SIG-M5 treated with dmso at 0.1 percent for 504 hours (cell line): ENCODE results near the gene INSYN1.

Experiments used
- DNase-seq: peaks from one replicate; lab custom pipeline; 2025; ENCODE audit not compliant: unreplicated experiment; lab: John Stamatoyannopoulos, UW

Gene INSYN1

GRCh38 chr15:73777741-73778140 is 24.6 kb upstream of the INSYN1 start:
- DNase-seq: no peak

GRCh38 chr15:73773428-73773827 is 20.3 kb upstream of the INSYN1 start:
- DNase-seq: no peak

- no peak for DNase-seq
Observed at GRCh38 chr15:73771385-73772045, 18.4 kb upstream of the INSYN1 start.

GRCh38 chr15:73770050-73770449 is 16.9 kb upstream of the INSYN1 start:
- DNase-seq: no peak

- no peak for DNase-seq
Observed at GRCh38 chr15:73767806-73768501, 14.8 kb upstream of the INSYN1 start.

- no peak for DNase-seq
Observed at GRCh38 chr15:73766598-73766997, 13.4 kb upstream of the INSYN1 start.

GRCh38 chr15:73765778-73766177 is 12.6 kb upstream of the INSYN1 start:
- DNase-seq: no peak

GRCh38 chr15:73763931-73764330 is 10.8 kb upstream of the INSYN1 start:
- DNase-seq: no peak

- DNase-seq: no peak
Observed at GRCh38 chr15:73760330-73761329, 7.5 kb upstream of the INSYN1 start.

- no peak for DNase-seq
Observed at GRCh38 chr15:73758461-73758860, 5.3 kb upstream of the INSYN1 start.

GRCh38 chr15:73757571-73757970 is 4.4 kb upstream of the INSYN1 start:
- DNase-seq: no peak

- no peak for DNase-seq
Observed at GRCh38 chr15:73756947-73757513, 3.9 kb upstream of the INSYN1 start.

- DNase-seq: no peak
Observed at GRCh38 chr15:73756390-73756789, 3.2 kb upstream of the INSYN1 start.

- no peak for DNase-seq
Observed at GRCh38 chr15:73755946-73756345, 2.8 kb upstream of the INSYN1 start.

- DNase-seq: no peak
Observed at GRCh38 chr15:73755481-73755880, 2.3 kb upstream of the INSYN1 start.

- no peak for DNase-seq
Observed at GRCh38 chr15:73754461-73754860, 1.3 kb upstream of the INSYN1 start.

GRCh38 chr15:73752806-73753193 is 351 bp downstream of the INSYN1 start:
- DNase-seq: no peak

GRCh38 chr15:73751899-73752805 is 999 bp downstream of the INSYN1 start:
- DNase-seq: no peak

- DNase-seq: no peak
Observed at GRCh38 chr15:73751511-73751898, 1.6 kb downstream of the INSYN1 start.

- DNase-seq: no peak
Observed at GRCh38 chr15:73750951-73751350, 2.2 kb downstream of the INSYN1 start.
